Measurements from ENCODE around the gene SSTR1.
A peak's percentile ranks its signal among the peaks of the same experiment; 100 is the strongest.

Gene SSTR1

DNA sequence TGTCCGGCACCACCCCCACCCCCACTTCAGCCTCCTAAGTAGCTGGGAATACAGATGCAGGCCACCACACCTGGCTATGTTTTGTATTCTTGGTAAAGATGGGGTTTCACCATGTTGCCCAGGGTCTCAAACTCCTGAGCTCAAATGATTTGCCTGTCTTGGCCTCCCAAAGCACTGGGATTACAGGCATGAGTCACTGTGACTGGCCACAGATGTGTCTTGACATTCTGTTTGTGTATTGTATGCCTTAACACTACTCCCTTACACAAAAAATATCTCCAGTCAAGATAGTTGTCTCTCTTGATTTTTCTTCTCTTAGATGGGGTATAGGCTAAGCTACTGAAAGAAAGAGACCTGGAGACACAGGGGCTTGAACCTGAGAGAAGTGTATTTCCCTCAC lies 30.6 kb downstream of the SSTR1 start:
- Histone ChIP-seq H3K4me3 (no peak overlapping the region), H3K27ac (no peak overlapping the region)
- DNase-seq (ENCODE audit: low spot score): no peak
- TF ChIP-seq, protein P1, sequence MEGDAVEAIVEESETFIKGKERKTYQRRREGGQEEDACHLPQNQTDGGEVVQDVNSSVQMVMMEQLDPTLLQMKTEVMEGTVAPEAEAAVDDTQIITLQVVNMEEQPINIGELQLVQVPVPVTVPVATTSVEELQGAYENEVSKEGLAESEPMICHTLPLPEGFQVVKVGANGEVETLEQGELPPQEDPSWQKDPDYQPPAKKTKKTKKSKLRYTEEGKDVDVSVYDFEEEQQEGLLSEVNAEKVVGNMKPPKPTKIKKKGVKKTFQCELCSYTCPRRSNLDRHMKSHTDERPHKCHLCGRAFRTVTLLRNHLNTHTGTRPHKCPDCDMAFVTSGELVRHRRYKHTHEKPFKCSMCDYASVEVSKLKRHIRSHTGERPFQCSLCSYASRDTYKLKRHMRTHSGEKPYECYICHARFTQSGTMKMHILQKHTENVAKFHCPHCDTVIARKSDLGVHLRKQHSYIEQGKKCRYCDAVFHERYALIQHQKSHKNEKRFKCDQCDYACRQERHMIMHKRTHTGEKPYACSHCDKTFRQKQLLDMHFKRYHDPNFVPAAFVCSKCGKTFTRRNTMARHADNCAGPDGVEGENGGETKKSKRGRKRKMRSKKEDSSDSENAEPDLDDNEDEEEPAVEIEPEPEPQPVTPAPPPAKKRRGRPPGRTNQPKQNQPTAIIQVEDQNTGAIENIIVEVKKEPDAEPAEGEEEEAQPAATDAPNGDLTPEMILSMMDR (IDR thresholded peaks at IDR 0.05): no peak

DNA sequence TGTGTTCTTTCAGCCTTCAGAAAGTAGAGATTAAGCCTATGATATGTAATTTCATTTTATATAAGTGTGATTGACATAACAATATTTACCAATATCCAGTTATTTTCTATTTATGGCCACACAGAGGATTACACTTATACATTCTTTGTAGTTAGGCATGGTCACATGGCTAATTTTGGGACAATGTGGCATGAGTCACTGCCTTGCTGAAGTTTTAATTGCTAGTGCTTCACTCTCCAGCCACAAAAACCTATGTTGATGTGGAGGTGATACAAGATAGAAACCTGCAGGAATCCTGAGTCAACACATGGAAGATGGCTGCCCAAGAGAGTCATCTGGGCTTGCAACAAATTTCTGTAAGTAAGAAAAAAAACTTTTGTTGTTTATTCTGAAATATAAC lies 31.2 kb downstream of the SSTR1 start:
- H3K27ac ChIP-seq: no peak overlapping the region
- TF ChIP-seq, protein P1 (IDR thresholded peaks at IDR 0.05): no peak
- H3K4me3 ChIP-seq: no peak overlapping the region
- DNase-seq (ENCODE audit: low spot score): no peak

DNA sequence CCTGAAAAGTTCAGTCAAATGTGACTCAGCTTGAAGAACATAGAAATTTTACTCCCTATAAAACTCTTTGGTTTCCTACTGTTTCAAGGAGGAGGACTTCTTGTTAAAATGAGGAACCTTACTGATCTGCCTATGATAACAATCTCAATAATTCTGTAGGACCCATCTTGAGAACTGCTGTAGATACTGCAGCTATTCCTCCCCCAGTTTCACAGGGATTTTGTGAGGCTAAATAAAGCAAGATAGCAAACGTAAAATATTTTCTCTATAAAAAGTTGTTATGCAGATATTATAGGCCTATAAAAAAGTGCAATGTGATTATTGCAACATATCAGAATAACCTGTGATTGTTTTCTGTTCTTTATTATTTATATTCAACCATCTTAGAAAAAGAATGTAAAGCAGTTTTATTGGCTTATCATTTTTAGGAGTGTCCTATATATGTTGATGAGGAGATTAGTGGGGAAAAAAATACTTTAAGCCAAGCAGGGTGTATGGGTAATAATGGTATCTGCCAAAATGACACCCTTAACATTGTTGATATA lies 36.1 kb downstream of the SSTR1 start:
- H3K4me3 ChIP-seq: no peak overlapping the region
- H3K27ac ChIP-seq: no peak overlapping the region
- DNase-seq (ENCODE audit: low spot score): no peak
- TF ChIP-seq, protein P1 (IDR thresholded peaks at IDR 0.05): no peak

DNA sequence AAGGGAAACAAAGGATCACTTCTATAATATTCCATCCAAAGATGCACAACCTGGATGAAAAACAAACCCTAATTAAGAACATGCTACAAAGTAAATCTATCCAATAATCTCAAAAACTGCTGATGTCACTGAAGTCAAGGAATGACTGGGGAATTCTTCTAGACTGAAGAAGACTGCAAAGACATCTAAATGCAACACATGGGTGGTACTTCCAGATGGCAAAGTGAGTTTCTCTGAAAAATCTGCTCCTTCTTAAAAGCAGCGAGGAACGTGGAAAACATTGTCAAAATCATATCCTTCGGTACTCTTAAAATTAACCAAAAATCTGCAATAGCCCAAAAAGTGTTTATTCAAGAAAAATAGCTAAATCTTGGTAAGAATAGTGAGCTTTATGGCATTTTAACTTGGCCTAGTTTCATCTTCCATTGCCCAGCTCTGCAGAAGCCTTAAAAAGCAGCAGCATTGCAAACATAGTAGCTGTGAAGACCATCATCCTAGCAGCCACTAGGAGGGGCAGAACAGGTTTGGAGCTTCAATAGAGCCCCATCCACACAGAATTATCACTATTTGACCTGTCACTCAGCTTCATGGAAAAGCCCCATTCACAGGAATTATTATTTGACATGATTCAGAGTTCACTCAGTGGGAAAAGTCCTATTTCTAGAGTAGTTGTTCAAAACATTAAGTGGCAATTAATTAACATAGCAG lies 40.8 kb downstream of the SSTR1 start:
- no peak overlapping the region for H3K4me3 ChIP-seq
- DNase-seq (ENCODE audit: low spot score): no peak
- TF ChIP-seq, protein P1 (IDR thresholded peaks at IDR 0.05): no peak
- no peak overlapping the region for H3K27ac ChIP-seq

DNA sequence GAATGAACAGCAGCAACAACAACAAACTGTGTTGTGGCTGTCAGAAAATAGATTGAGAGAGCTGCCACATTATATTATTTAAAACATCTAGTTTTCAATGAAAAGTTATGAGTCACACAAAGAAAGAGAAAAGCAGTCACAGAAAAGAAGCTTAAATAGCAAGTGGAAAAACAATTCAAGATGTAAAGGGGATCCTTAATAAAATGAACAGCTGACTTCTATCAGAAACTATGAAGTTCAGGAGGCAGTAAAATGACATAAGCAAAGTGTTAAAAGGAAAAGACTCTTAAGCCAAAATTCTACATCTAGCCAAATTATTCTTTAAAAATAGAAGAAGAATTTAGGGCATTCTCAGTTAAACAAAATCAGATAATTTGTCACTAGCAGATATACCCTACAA lies 42.6 kb downstream of the SSTR1 start:
- TF ChIP-seq, protein P1 (IDR thresholded peaks at IDR 0.05): no peak
- Histone ChIP-seq H3K4me3 (no peak overlapping the region), H3K27ac (no peak overlapping the region)
- no peak for DNase-seq (ENCODE audit: low spot score)

DNA sequence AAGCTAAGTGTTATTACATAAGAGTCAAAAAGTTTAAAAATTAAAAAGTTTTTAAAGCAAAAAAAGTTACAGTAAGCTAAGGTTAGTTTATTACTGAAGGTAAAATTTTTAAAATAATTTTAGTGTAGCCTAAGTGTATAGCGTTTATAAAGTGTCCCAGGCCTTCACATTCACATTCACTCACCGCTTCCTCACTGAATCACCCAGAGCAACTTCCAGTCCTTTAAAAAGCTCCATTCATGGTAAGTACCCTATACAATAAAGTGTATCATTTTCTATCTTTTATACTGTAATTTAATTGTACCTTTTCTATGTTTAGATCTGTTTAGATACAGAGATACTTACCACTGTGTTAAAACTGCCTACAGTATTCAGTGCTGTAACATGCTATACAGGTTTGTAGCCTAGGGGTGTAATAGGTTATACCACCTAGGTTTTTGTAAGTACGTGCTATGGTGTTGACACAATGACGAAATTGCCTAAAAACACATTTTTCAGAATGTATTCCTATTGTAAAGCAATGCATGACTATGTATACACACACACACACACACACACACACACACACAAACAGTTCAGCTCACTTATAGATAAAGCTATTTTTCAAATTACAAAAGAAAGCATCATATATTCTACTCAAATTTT lies 44.5 kb downstream of the SSTR1 start:
- Histone ChIP-seq H3K27ac (peak overlapping the region in 1 of 2 donors; percentile 16), H3K4me3 (peak overlapping the region; percentile 14)
- TF ChIP-seq, protein P1 (IDR thresholded peaks at IDR 0.05): no peak
- DNase-seq (ENCODE audit: low spot score): no peak

DNA sequence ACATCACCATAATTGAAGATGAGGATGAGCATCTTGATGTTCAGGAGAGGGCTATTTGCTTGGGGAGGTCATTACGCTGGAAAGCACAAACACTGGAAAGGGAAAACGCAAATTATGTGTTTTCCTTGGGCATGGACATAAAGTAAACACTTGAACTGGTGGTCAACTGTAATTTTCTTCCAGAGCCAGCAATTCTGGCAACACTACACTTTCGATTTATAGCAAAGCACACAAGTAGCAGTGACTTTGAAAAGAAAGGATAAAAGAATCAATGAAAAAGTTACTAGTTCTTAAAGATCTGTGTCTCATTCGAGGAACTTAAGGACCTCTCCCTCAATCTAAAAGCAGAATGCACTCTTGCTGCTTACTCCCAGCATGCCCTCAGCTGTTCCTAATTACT lies 46.0 kb downstream of the SSTR1 start:
- no peak for DNase-seq (ENCODE audit: low spot score)
- peak overlapping the region; percentile 74 for H3K4me3 ChIP-seq
- TF ChIP-seq, protein P1 (IDR thresholded peaks at IDR 0.05): no peak
- H3K27ac ChIP-seq: peak overlapping the region in 1 of 2 donors; percentile 21

Measured in coronary artery (tissue), 2 donors.